NCI-H510A (cell line): Measurements from ENCODE around the gene ITK.

ENCODE experiments used
- DNase-seq: peaks from one replicate; lab custom pipeline; 2025; lab: John Stamatoyannopoulos, UW

ITK gene

DNA sequence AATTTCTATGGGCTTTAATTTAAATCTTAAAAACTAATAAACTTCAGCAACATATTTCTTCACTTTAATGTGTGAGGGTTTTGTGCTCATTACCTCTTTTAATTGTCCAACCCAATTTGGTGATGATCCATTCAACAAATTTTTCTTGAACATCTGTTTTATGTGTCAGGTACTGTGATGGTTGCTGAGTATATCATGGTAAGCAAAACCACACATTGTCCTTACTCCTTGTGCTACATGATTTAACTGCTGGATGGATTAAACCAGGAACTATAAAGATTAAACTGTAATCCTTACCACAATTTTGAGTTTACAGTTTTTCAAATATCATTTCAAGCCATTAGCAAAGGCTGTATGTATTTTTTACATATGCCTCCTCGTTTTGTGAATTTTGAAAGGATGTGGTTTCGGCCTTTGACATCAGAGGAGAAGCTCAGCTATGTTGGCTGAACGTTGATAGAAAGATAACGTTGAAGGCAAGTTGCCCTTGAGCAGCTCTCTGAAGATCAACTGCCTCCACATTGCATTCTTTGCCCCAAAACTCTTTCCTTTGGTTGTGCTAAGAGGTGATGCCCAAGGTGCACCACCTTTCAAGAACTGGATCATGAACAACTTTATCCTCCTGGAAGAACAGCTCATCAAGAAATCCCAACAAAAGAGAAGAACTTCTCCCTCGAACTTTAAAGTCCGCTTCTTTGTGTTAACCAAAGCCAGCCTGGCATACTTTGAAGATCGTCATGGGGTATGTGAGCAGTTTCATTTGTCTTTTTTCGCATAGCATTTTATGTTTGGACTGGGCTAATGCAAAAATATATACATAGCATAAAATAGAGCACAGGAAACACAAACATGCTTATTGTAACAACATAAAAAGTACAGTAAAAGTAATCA, at the start of gene ITK:
ITK (plus strand) TSS at position 467 of the 891 bp plus-strand sequence; CDS start at position 605, 138 bp downstream.
- no peak for DNase-seq

DNA sequence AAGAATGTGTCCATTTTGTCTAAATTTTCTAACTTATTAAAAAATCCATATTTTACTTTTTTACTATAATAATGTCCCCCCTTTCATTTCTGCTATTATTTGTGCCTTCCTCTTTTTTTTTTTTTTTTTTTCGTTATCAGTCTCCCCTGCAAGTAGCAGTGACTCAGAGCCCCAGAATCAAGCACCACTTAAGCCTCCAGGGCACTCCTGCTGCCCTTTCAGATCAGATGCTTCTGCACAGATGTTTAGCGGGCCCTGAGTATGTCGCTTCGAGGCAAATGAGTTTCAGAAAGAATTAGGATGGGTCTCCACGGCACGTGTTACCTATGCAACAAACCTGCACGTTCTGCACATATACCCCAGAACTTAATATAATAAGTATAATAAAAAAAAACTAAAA, 49.7 kb upstream of the ITK start:
- no peak for DNase-seq

DNA sequence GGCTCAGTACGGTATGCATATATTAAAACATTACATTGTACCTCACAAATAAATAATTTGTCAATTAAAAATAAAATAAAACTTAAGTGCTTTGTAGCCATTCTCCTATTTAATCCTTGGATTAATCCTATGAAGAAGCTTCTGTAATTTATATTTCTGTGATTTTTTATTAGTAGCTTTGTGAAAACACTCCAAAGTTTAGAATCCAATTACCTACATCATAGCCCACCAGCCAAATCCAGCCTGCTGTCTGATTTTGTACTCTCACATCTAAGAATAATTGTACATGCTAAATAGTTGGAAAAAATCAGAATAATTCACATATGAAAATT, 48.4 kb upstream of the ITK start:
- no peak for DNase-seq

DNA sequence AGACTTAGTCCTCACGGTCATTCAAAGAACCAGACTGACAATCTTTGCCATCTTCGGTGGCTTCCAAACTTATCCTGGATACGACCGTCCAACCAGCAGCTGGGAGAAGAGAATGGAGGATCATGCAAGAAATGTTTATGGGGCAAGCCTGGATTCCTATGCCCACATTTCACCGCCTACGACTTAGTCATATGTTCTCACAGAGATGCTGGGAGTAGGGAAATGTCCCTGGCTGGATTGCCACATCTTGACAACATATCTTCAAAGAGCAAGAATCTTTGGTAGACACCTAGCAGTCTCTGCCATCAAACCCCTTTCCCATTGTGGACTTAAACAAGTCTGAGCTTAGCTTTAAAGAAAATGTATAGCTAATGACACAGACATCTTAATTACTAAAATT, 42.9 kb upstream of the ITK start:
- no peak for DNase-seq

DNA sequence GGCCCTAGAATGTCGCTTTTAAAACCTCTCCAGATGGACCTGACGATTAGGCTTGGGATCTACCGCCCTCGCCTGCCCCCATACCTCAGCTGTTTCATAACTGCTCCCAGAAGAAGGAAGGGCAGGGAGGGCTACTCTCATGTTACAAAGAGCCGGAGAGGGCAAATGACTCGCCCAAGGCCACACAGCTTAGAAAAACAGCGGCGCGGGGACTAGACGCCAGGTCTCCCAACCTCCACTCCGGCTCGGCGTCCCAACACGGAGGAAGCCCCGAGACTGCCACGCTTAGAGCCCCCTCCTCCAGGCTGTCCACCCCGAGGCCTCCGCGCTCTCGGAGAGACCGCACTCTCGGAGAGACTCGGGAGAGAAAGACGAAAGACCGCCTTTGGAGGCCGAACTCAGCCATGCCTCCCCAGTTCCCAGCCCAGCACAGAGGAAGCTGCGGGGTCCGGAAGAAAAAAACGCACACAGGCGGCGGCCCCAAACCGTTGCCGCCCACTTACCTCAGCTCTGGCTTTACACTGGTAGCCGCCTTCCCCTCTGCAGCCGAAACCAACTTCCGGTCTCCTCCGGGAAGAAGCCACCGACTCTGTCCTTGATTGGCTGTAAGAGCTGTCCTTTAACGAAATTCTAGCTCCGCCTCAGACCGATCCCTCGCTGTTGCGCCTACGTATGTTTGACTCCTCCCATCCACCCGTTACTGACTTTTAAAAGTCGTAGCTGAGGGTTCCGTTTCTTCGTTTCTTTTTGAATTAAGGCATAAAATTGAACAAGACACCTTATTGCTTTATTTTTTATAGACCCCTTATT, 38.1 kb upstream of the ITK start, which contains the start of gene MED7:
MED7 (minus strand) TSS at position 549 of the 810 bp plus-strand sequence. CDS start 3,434 bp downstream, outside the sequence.
- DNase-seq, result peak; percentile 88

DNA sequence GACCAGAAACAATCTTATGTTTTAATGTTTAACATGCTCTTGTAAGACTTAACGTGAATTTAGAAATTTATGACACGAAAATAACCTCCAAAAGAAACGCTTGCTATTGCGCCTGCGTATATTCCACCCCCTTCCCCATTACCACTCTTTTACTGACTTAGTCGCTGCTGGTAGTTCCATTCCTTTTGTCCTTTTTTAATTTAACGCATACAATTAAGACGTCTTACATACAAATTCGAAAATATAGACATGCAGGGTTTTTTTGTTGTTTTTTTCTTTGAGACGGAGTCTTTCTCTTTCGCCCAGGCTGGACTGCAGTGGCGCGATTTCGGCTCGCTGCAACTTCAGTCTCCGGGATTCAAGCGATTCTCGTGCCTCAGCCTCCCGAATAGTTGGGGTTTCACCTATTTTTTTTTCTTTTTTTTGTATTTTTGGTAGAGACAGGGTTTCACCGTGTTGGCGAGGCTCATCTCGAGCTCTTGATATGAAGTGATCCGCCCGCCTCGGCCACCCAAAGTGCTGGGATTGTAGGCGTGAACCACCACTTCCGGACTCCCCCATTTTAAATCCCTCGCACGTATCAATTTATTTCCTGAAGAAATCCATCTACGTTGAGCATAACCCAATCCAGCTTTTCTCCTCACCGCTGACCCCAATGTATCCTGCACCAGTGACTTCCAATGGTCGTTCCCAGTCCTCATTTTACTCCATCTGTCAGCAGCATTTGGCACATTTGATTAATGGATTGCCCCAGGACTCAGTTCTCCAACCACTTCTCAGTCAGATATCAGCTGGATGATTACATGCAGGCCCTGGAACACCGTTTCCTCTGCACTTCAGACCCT, 37.3 kb upstream of the ITK start:
- DNase-seq, result no peak

DNA sequence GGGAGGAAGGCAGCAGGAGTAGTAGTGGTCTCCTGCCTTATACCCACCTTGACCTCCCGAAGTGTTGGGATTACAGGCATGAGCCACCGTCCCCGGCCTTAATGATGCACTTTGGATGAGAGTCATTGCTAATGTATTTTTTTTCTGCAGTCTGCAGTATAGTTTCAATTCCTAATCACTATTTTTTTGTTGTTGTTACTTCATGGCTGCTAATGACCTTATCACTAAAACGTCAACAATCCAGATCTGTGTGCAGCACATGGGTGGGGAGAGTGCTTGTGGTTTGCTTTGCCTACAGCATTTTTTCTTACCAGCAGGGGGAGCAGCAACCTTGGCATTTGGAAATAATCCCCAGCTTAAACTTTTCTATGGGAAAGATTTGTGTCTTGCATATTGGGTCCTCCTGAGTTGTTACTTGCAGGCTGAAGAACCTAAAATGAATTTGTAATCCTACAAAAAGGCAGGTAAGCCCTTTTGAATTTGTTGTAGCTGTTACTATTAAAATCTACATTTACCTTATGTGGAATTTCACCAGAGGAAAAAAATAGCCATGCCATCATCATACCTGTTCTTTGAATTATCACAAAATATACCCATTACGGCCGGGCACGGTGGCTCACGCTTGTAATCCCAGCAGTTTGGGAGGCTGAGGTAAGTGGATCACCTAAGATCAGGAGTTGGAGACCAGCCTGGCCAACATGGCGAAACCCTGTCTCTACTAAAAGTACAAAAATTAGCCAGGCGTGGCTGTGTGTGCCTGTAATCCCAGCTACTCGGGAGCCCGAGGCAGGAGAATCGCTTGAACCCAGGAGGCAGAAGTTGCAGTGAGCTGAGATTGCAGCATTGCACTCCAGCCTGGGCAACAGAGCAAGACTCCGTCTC, 31.7 kb upstream of the ITK start:
- no peak for DNase-seq

DNA sequence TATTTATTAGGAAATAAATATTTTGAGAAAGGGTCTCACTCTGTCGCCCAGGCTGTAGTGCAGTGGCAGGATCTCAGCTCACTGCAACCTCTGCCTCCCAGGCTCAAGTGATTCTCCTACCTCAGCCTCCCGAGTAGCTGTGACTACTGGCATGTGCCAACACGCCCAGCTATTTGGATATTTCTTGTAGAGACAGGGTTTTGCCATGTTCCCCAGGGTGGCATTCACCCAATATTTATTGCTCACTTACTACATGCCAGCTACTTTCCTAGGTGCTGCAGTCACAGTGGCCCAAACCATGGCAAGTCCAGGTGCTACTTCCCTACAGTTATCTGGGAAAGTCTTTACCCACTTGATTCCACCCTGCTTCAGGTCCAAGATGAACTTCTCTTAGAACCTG, 29.6 kb upstream of the ITK start:
- no peak for DNase-seq

DNA sequence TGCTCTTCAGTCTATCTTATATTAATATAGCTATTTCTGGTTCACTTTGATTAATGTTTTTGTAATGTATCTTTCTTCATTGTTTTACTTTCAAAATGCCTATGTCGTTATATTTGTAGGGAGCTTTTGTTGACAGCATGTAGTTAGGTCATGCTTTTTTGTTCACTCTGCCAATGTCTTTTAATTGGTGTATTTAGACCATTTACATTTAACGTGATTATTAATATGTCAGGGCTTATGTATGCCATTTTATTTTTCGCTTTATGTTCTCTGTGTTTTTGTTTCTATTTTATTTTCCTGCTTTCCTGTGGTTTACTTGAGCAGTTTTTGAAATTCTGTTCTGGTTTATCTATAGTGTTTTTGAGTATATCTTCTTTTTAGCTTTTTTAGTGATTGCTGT, 25.3 kb upstream of the ITK start:
- DNase-seq, result no peak

DNA sequence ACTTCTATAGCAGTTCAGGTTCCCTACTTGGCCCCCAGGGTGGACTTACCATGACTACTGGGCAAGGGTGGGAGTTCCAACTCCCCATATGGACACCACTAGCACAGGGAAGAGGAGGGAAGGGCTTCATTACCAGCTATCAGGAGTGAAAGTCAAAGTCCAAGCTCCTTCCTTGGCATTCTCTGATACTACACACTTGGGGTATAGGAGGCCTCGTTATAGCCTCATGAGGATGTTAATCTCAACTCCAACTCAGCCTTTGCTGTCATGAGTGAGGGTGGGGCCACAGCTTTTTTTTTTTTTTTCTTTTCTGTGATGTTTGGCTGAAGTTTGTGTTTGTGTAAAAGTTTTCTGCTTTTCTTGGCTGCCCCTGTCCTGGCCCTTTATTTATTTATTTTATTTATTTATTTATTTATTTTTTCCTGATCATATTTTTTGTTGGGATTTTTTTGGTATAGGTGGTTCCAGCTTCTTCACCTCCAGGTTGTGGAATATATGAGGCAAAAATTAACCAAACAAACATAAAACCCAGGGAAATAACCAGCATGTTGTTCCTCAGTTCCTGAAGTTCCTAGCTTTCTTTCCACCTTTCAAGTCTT, 23.2 kb upstream of the ITK start:
- DNase-seq, result no peak

DNA sequence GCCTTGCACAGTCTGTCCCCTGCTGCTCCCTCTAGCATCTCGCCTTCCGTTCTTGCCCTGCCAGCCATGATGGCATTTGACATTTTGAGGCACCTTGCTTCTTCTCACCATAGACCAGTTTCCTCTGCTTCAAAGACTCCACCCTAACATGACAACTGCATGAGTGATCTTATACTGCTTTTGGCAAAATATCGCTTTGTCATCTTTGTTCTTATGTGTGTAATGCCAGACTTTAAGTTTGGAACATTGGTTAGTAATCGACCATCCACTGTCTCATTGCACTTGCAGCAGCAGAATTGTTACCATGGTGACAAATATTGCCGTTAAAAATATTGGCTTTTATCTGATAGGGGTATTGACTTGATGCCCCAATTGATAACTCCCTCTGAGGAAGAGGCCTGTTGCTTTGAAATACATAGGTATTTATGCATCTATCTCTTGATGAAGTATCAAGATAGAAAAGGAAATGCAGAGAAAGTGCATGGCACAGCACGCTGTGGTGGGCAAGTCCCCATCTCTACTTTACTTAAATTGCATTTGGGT, 21.4 kb upstream of the ITK start:
- no peak for DNase-seq

DNA sequence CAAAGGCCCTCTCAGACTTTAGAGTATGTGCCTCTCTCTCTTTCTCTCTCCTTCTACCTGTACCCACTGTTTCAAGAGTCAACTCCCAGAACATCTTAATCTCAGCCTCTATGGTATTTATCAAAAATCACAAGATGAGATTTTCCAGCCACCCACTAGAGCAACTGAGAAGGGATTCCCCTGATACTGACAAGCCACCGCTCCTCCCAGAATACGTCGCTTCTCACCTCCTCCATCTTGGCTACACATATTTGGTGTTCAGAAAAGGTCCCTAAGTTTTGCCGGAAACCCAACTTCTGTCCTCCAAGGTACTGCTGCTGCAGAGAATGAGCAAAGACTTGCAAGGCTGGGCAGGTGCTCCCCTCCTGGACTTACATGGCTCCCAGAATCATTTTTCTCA, 20.6 kb upstream of the ITK start:
- DNase-seq, result no peak

DNA sequence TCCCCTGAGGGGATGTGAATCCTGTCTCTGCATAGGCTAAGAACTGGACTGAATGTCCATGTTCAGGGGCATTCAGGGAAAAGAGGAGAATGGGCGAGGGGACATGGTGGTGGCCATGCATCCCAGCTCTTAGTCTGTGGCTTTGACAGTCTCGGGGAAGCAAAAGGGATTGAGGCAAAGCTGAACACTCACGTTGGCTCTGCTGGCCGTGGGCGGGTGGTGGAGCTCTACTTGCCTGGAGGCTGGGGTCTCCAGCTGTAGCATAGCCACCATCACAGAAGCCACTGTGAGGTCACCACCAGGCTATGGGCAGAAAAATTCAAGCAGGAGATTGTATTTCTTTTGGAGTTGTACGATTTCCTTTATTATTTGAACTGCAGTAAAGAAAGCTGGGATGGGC, 18.6 kb upstream of the ITK start:
- no peak for DNase-seq

DNA sequence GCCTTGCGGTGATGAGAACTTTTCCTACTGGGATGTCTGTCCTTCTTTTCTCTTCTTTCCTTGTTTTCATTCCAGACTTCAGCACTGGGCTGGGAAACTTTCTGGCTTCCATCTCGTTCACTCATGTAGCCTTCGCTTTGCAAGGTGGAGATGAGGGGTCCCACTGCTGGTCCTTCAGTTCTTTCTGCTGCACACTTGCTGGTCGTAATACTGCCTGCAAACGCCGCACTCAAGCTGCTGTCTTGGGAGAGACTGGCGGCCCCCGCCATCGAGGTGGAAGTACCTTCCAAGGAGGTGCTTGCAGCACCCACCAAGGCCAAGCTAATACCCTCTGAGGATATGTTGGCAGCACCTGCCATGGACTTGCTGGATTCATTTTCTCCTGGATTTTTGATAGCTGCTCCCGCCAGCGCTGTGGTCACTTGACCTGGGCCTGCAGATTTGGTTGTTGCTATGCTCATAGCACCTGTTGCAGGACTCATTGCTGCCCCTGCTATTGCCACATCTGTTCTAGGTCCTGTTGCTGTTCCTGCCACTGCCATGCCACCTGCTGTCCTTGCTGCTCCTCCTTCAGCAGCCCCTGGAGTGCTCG, 17.6 kb upstream of the ITK start:
- DNase-seq, result no peak

DNA sequence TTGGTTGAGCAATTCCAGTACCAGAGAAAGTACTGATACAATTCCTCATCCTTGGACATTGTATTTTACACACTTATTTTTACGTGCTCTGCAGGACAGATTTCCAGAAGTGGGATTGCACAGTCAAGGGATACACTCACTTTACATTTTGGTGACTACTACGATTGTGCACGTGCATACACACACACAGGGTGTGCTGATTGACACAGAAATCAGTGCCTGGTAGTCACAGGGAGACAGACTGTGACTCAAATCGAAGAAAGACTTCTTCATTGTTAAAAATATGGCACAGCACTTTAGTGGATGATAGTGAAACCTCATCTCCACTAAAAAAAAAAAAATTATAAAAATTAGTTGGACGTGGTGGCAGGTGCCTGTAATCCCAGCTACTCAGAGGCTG, 16.1 kb upstream of the ITK start:
- DNase-seq, result no peak

DNA sequence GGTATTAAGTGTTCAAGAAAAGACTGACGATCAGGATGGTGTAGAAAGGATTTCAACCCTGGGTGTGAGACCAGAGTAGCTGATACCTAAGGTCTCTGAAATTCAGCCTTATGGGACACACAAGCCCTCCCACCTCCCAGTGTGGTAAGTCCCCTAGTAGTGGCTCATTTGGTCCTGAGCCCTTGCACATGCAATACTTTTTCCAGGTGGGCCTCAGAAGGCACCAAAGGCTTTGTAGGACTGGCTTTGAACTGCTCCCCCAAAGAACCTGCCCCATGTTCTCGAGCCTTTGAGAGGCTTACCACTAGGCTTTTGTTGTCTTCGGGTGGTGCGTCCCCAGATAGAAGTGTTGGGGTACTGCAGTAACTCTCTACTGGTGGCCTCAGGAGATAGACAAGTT, 15.4 kb upstream of the ITK start:
- DNase-seq, result no peak

DNA sequence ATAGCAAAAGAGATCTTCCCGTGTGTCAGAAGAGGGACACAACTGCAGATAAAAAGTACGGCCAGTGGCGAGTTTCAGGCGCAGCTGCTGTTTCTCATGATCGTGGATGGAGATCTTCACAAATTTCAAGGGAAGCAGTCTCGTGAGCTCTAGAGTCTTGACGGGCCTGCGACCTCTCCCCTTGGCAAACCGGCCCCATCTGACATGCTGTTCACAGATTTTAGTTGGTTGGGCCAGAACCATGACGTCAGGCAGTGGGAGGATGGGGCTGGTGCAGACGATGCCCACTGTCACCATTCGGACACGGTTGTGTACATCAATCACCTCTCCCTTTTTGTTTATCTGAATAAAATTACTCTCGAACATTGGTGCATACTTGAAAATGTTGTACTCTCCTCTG, 15.0 kb upstream of the ITK start:
- no peak for DNase-seq

DNA sequence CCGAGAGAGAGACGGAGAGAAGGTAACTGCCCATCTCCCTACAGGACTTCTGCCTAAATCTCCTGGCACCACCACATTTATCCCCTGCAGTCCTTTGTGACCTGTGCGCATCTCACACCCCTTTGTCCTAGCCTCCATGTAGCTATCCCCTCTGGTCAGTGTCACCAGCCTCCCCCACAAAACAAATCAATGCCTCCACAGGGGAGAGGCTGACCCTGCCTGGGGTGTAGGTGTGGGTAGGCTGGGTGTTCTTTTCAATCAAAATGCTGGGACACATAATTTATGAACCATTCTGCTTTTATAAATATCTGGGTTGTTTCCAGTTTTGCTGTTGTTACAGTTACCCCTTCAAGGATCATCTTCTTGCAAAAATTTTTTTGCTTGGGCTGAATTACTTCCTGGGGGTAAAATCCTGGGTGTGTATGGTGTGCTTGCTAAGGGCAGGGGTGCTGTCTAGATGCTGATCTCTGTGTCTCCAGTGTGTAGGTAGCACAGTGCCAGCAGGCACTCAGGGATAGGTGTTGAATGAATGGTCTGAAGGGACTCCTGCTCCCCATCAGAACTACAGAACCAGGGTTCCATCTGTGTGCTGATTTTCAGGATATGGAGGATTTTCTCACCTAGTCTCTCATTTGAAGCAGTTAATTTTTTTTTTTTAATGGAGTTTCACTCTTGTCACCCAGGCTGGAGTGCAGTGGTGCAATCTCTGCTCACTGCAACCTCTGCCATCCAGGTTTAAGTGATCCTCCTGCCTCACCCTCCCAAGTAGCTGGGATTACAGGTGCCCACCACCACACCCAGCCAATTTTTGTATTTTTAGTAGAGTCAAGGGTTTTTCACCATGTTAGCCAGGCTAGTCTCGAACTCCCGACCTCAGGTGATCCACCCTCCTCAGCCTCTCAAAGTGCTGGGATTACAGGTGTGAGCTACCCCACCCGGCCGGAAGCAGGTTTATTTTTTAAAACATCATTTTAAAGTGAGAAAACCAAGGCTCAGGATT, 14.1 kb upstream of the ITK start, which contains the start of gene GARIN3:
GARIN3 (minus strand) TSS at position 51 of the 1,000 bp plus-strand sequence. CDS start 96 bp downstream, outside the sequence.
- DNase-seq, result no peak

DNA sequence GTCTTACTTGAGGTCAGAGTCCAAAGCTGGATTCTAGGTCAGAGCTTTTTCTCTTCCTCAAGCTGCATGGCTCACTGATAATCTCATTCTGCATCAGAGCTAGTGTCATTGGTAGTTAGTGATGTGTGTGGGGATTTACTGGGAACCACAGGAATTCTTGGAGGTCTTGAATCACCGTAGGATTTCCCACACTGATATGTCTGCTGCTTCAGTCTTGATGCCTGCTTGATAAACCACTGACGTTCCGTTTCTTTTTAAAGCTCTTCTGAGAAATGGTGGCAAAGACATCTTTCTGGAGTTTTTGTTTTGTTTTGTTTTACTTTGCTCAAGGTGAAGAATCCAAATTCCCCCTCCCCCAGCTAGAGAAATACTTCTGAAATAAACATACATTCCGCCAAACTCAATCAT, 13.4 kb upstream of the ITK start:
- DNase-seq, result no peak
